ENCODE data around the gene RANBP3.

RANBP3 gene

DNA sequence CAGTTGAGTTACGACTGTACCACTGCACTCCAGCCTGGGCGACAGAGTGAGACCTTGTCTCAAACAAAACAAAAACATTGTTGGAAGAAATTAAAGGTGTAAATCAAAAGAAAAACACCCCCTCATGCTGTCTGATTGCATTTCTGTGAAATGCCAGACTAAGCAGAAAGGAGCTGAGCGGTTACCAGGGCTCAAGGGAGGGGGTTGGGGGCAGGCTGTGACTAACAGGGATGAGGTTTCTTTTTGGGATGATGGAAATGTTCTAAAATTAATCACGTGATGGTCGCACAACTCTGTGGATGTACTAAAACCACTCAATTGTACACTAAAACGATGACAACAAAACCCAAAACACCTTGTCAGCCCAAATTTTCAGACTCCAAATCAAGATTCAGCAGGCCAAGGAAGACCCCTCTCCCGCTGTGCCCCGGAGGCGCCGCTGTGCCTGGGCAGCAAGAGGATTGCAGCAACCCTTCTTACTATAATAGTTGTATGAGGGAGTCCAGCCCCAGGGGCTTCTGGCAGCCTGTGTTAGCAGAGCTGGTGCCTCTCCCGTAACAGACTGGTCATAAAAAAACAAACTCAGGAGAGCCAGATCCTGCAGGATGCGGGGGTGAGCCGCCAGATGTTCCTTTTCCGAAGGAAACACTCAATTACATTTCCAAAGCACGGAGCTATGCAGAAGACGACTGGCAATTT is 43.0 kb downstream of the RANBP3 start:
- Histone ChIP-seq H3K27me3 (ENCODE audit: insufficient read depth, insufficient read length) (no peaks in the 10 kb centered on the region), H3K9me3 (ENCODE audit: insufficient read depth, low read length) (no peaks in the 10 kb centered on the region), H3K9ac (ENCODE audit: insufficient read length, low read depth) (no peak overlapping the region), H3K4me3 (ENCODE audit: insufficient read length, low read depth) (no peak overlapping the region), H3K4me1 (ENCODE audit: insufficient read depth, insufficient read length) (peaks cover 13% of the 10 kb centered on the region), H3K36me3 (ENCODE audit: insufficient read depth, insufficient read length, low read length) (peaks cover 88% of the 10 kb centered on the region)
- DNase-seq (ENCODE audit: low read depth, low spot score), result no peak
- no peak for TF ChIP-seq SUZ12 (IDR thresholded peaks at IDR 0.05; ENCODE audit: extremely low read depth, insufficient read depth, insufficient read length)
- no peak for TF ChIP-seq ZNF274 (IDR thresholded peaks at IDR 0.05; ENCODE audit: low read depth, low read length)
- no peak for TF ChIP-seq YY1 (IDR thresholded peaks at IDR 0.05; ENCODE audit: insufficient read depth, insufficient read length)

DNA sequence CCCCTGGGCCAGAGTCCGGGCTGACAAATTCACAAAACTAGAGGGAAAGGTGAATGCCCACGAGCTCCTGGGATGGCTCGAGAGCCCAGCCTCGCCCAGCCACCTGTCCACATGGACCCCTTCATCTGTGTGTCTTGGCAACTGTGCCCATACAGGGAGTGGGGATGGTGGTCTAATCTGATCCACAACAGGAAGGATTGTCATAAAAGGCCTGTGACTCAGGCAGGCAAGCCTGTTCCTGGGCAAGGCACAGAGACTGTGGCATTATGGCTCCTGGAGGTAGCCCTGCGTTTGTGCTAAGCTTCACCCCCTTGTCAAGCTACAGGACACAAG is 43.9 kb downstream of the RANBP3 start:
- no peak for TF ChIP-seq SUZ12 (IDR thresholded peaks at IDR 0.05; ENCODE audit: extremely low read depth, insufficient read depth, insufficient read length)
- no peak for TF ChIP-seq ZNF274 (IDR thresholded peaks at IDR 0.05; ENCODE audit: low read depth, low read length)
- H3K4me3 ChIP-seq (ENCODE audit: insufficient read length, low read depth), result no peak overlapping the region
- no peak for DNase-seq (ENCODE audit: low read depth, low spot score)
- peaks cover 88% of the 10 kb centered on the region for H3K36me3 ChIP-seq (ENCODE audit: insufficient read depth, insufficient read length, low read length)
- no peak overlapping the region for H3K9ac ChIP-seq (ENCODE audit: insufficient read length, low read depth)
- no peaks in the 10 kb centered on the region for H3K9me3 ChIP-seq (ENCODE audit: insufficient read depth, low read length)
- no peaks in the 10 kb centered on the region for H3K27me3 ChIP-seq (ENCODE audit: insufficient read depth, insufficient read length)
- peaks cover 18% of the 10 kb centered on the region for H3K4me1 ChIP-seq (ENCODE audit: insufficient read depth, insufficient read length)

DNA sequence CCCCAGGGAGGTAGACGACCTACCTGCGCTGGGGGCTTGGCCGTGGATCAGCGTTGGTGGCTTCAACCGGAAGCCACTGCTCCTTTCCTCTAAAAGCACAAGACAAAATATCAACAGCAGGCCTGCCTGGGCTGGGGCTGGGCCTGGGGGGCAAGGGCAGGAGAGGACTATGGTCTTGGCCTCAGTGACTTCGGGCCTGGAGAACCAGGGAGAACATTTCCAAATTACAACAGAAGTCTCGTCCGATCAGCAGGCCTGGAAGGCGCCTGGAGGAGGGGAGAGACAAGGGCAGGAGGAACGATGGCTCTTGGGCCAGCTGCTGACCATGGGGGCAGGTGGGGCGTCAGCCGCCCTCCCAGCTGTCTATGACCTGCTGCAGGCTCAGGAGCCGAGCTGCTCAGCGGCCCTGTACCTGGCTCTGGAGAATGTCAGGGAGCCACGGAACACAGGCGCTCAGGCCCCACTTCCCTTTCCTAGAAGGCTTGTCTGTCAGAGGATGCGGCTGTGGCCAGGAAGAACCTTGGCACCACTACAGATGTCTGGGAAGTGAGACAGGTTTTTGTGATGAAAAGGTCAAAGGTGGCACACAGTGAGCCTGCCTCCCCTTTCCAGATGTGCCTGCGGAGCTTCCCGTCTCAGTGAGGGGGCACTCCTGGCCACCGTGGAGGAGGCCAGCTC is 44.4 kb downstream of the RANBP3 start:
- H3K36me3 ChIP-seq (ENCODE audit: insufficient read depth, insufficient read length, low read length), result peaks cover 90% of the 10 kb centered on the region
- no peak for TF ChIP-seq SUZ12 (IDR thresholded peaks at IDR 0.05; ENCODE audit: extremely low read depth, insufficient read depth, insufficient read length)
- TF ChIP-seq ZNF274 (IDR thresholded peaks at IDR 0.05; ENCODE audit: low read depth, low read length), result no peak
- TF ChIP-seq YY1 (IDR thresholded peaks at IDR 0.05; ENCODE audit: insufficient read depth, insufficient read length), result no peak
- no peak for DNase-seq (ENCODE audit: low read depth, low spot score)
- H3K4me1 ChIP-seq (ENCODE audit: insufficient read depth, insufficient read length), result peaks cover 18% of the 10 kb centered on the region
- H3K4me3 ChIP-seq (ENCODE audit: insufficient read length, low read depth), result no peak overlapping the region
- no peaks in the 10 kb centered on the region for H3K9me3 ChIP-seq (ENCODE audit: insufficient read depth, low read length)
- no peaks in the 10 kb centered on the region for H3K27me3 ChIP-seq (ENCODE audit: insufficient read depth, insufficient read length)
- peak overlapping the region; percentile 9 for H3K9ac ChIP-seq (ENCODE audit: insufficient read length, low read depth)

DNA sequence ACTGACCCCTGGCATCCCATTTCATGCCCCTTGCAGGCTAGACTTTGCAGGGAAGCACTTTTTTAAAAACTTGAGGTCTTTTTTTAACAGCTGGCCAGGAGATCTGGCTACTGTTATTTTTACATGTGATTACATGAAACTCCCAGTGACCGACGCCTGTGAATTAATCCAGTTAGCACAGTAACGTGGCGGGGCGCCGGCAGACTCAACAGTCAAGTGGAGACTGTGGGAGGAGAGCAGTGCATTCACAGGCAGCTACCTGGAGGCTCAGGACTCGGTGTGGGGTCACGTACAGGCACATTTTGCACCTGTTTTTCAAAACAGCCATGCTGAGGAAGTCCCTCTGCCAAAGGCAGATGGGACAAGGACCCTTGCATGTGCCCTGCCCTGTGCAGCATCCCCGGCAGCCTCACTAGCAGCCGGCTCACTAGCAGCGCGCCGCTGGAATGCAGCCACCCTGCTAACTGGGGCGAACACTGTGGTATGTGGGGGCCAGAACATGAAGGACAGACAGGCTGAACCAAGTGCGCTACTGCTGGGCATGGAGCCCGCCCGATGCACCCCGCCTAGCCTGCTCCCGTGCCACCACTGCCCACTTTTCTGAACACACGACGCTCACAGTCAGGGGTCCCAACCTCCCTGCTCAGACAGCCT is 45.2 kb downstream of the RANBP3 start:
- Histone ChIP-seq H3K27me3 (ENCODE audit: insufficient read depth, insufficient read length) (no peaks in the 10 kb centered on the region), H3K9ac (ENCODE audit: insufficient read length, low read depth) (no peak overlapping the region), H3K4me3 (ENCODE audit: insufficient read length, low read depth) (no peak overlapping the region), H3K9me3 (ENCODE audit: insufficient read depth, low read length) (no peaks in the 10 kb centered on the region), H3K4me1 (ENCODE audit: insufficient read depth, insufficient read length) (peaks cover 18% of the 10 kb centered on the region), H3K36me3 (ENCODE audit: insufficient read depth, insufficient read length, low read length) (peaks cover 95% of the 10 kb centered on the region)
- TF ChIP-seq YY1 (IDR thresholded peaks at IDR 0.05; ENCODE audit: insufficient read depth, insufficient read length) (no peak), ZNF274 (IDR thresholded peaks at IDR 0.05; ENCODE audit: low read depth, low read length) (no peak), SUZ12 (IDR thresholded peaks at IDR 0.05; ENCODE audit: extremely low read depth, insufficient read depth, insufficient read length) (no peak)
- no peak for DNase-seq (ENCODE audit: low read depth, low spot score)

DNA sequence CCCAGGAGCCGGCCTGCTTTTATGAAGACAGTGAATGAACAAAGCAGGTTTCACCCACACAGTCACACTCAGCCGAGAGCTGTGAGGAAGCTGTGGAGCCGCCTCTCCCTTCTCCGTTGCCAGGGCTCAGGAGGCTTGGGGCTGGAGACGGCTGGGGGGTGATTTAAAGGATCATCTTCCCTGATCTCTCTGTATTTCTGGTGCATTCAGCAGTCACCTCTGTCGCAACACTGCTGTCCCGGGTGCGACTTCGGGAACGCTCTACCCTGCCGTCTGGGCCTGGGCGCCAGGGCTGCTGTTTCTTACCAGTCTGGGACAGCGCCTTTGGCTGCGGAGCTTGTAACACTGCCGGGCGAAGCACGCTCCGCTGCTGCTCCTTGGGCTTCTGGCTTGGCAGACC is 45.8 kb downstream of the RANBP3 start:
- Histone ChIP-seq H3K4me3 (ENCODE audit: insufficient read length, low read depth) (no peak overlapping the region), H3K27me3 (ENCODE audit: insufficient read depth, insufficient read length) (no peaks in the 10 kb centered on the region), H3K9me3 (ENCODE audit: insufficient read depth, low read length) (no peaks in the 10 kb centered on the region), H3K36me3 (ENCODE audit: insufficient read depth, insufficient read length, low read length) (peaks cover 95% of the 10 kb centered on the region), H3K4me1 (ENCODE audit: insufficient read depth, insufficient read length) (peaks cover 18% of the 10 kb centered on the region), H3K9ac (ENCODE audit: insufficient read length, low read depth) (no peak overlapping the region)
- DNase-seq (ENCODE audit: low read depth, low spot score), result no peak
- TF ChIP-seq ZNF274 (IDR thresholded peaks at IDR 0.05; ENCODE audit: low read depth, low read length) (no peak), YY1 (IDR thresholded peaks at IDR 0.05; ENCODE audit: insufficient read depth, insufficient read length) (no peak), SUZ12 (IDR thresholded peaks at IDR 0.05; ENCODE audit: extremely low read depth, insufficient read depth, insufficient read length) (no peak)

DNA sequence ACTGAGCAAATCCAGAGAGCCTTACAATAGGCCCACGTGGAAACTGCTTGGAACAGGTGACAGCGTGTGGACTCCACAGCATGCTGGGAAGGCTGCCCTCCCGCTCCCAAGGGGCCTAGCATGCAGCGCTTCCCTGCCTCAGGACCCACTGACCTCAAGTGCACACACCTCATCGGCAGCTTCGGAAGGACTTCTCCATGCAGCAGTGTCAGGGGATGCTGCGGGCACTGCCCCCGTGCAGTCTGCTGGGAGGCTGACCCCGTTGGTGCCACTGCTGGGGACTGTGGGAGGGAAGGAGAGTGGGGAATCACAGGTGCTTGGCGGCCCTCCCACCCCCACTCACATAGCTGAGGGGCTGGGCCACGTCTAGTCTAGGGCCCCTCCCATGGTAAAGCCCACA is 46.7 kb downstream of the RANBP3 start:
- no peak for TF ChIP-seq ZNF274 (IDR thresholded peaks at IDR 0.05; ENCODE audit: low read depth, low read length)
- no peak for TF ChIP-seq YY1 (IDR thresholded peaks at IDR 0.05; ENCODE audit: insufficient read depth, insufficient read length)
- no peak for TF ChIP-seq SUZ12 (IDR thresholded peaks at IDR 0.05; ENCODE audit: extremely low read depth, insufficient read depth, insufficient read length)
- no peak overlapping the region for H3K4me3 ChIP-seq (ENCODE audit: insufficient read length, low read depth)
- no peak for DNase-seq (ENCODE audit: low read depth, low spot score)
- H3K36me3 ChIP-seq (ENCODE audit: insufficient read depth, insufficient read length, low read length), result peaks cover 96% of the 10 kb centered on the region
- H3K9ac ChIP-seq (ENCODE audit: insufficient read length, low read depth), result no peak overlapping the region
- H3K9me3 ChIP-seq (ENCODE audit: insufficient read depth, low read length), result no peaks in the 10 kb centered on the region
- H3K4me1 ChIP-seq (ENCODE audit: insufficient read depth, insufficient read length), result peaks cover 17% of the 10 kb centered on the region
- H3K27me3 ChIP-seq (ENCODE audit: insufficient read depth, insufficient read length), result no peaks in the 10 kb centered on the region

DNA sequence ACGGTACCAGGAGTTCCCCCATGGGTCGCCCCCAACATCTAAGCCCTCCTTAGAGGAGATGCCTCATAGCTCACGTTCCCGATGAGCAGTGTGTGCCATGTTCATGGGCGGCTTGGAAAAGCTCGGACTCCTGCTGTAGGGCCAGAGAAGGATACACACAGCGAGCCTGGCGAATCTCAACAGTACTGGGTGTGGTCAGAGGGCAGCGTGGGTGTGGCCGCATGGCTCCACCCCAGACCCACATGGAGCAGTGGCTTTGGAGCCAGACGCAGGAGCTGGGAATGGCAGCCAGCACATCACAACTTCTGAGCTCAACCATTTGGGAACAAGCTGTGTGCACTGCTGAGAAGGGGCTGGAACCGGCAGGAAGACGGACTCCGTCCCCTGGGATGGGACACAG is 48.3 kb downstream of the RANBP3 start:
- H3K9me3 ChIP-seq (ENCODE audit: insufficient read depth, low read length), result no peaks in the 10 kb centered on the region
- H3K4me1 ChIP-seq (ENCODE audit: insufficient read depth, insufficient read length), result peaks cover 8% of the 10 kb centered on the region
- no peak overlapping the region for H3K4me3 ChIP-seq (ENCODE audit: insufficient read length, low read depth)
- no peak for DNase-seq (ENCODE audit: low read depth, low spot score)
- peaks cover 97% of the 10 kb centered on the region for H3K36me3 ChIP-seq (ENCODE audit: insufficient read depth, insufficient read length, low read length)
- TF ChIP-seq YY1 (IDR thresholded peaks at IDR 0.05; ENCODE audit: insufficient read depth, insufficient read length) (no peak), SUZ12 (IDR thresholded peaks at IDR 0.05; ENCODE audit: extremely low read depth, insufficient read depth, insufficient read length) (no peak), ZNF274 (IDR thresholded peaks at IDR 0.05; ENCODE audit: low read depth, low read length) (no peak)
- no peak overlapping the region for H3K9ac ChIP-seq (ENCODE audit: insufficient read length, low read depth)
- H3K27me3 ChIP-seq (ENCODE audit: insufficient read depth, insufficient read length), result no peaks in the 10 kb centered on the region

Data from NT2/D1 (cell line).